Fibroblast of lung (primary cell): Measurements from ENCODE around the gene VAV1. TPM values are rescaled to one million over a fixed set of nuclear protein-coding genes. Genes with fewer than 3 reads are reported as not detected.

Source experiments
- DNase-seq, 2 donors: peaks; one replicate each; pipeline versions ENCODE4 v3.0.0 to v3.0.0-alpha.2; 2010; ENCODE audit warnings: low read depth in 2 of 2
- H2AFZ ChIP-seq: 2 replicates; pipeline ENCODE4 v1.5.1; 2012; ENCODE audit warnings: low read length, control low read depth, inconsistent platforms
- H3K27ac ChIP-seq: 2 replicates; pipeline ENCODE4 v1.5.1; 2011; ENCODE audit warnings: low read length, control low read depth; ENCODE audit not compliant: insufficient read depth
- H3K27me3 ChIP-seq: 2 replicates; pipeline ENCODE4 v1.5.1; 2011; ENCODE audit warnings: mild to moderate bottlenecking, low read length; ENCODE audit not compliant: control insufficient read depth, insufficient read depth
- H3K36me3 ChIP-seq: 2 replicates; pipeline ENCODE4 v1.5.1; 2011; ENCODE audit warnings: low read length; ENCODE audit not compliant: control insufficient read depth, insufficient read depth
- H3K4me1 ChIP-seq: 2 replicates; pipeline ENCODE4 v1.5.1; 2011; ENCODE audit warnings: low read length; ENCODE audit not compliant: control insufficient read depth, insufficient read depth; ENCODE audit errors: extremely low read depth
- H3K4me2 ChIP-seq: 2 replicates; pipeline ENCODE4 v1.5.1; 2011; ENCODE audit warnings: low read length, control low read depth; ENCODE audit not compliant: insufficient read depth; ENCODE audit errors: extremely low read depth
- H3K4me3 ChIP-seq, 4 experiments: fragments of 200-600 bp in 1 of 4; sonication (generic) in 1 of 4; replicated peaks in 1 of 4; 2 replicates each; pipeline ENCODE4 v1.5.1; 2011 to 2016; ENCODE audit warnings: low read length in 4 of 4, low read depth in 3 of 4, mild to moderate bottlenecking in 3 of 4, control low read depth in 2 of 4, inconsistent platforms in 1 of 4, mixed read lengths in 1 of 4; ENCODE audit not compliant: insufficient read depth in 1 of 4; ENCODE audit errors: control extremely low read depth in 1 of 4
- H3K79me2 ChIP-seq: 2 replicates; pipeline ENCODE4 v1.5.1; 2012; ENCODE audit warnings: mild to moderate bottlenecking, low read length, inconsistent platforms; ENCODE audit not compliant: control insufficient read depth, insufficient read depth
- H3K9ac ChIP-seq: 2 replicates; pipeline ENCODE4 v1.5.1; 2011; ENCODE audit warnings: mild to moderate bottlenecking, low read length, control low read depth; ENCODE audit not compliant: insufficient read depth
- H3K9me3 ChIP-seq: 2 replicates; pipeline ENCODE4 v1.5.1; 2012; ENCODE audit warnings: low read depth, low read length; ENCODE audit not compliant: control insufficient read depth, insufficient read depth
- H4K20me1 ChIP-seq: 2 replicates; pipeline ENCODE4 v1.5.1; 2011; ENCODE audit warnings: low read length; ENCODE audit not compliant: control insufficient read depth, insufficient read depth; ENCODE audit errors: extremely low read depth
- EZH2 ChIP-seq: IDR thresholded peaks from 2 replicates; pipeline ENCODE4 v1.5.1; 2012; ENCODE audit warnings: low read length, control low read depth, mild to moderate bottlenecking; ENCODE audit errors: missing control alignments
- polyA plus RNA-seq, 2 donors: library from polyadenylated mRNA; depleted of rRNA in 1 of 2; stranded (reverse) in 1 of 2; unstranded in 1 of 2; fragments of >200 nt; gene quantifications; 2 replicates each; pipeline ENCODE4 v1.2.1, GENCODE V29; 2011 to 2012; ENCODE audit warnings: missing spikeins in 1 of 2
- total RNA-seq: library from RNA; depleted of rRNA; stranded (reverse); fragments of >200 nt; gene quantifications from 2 replicates; pipeline ENCODE4 v1.2.1, GENCODE V29; 2014
- TF ChIP-seq, protein P1 (sequence below), 2 donors: IDR thresholded peaks in 1 of 2; conservative IDR thresholded peaks in 1 of 2; 1 replicate in 1 of 2; 2 replicates in 1 of 2; pipeline ENCODE4 v1.5.1; 2011 to 2012; ENCODE audit warnings: low read length in 2 of 2, control low read depth in 1 of 2, inconsistent platforms in 1 of 2, low read depth in 1 of 2, mild to moderate bottlenecking in 1 of 2

Gene VAV1
- total and polyA plus RNA-seq, 2 donors (not counting 1 experiment from before 2014, with no cell fraction given), result not detected

DNA sequence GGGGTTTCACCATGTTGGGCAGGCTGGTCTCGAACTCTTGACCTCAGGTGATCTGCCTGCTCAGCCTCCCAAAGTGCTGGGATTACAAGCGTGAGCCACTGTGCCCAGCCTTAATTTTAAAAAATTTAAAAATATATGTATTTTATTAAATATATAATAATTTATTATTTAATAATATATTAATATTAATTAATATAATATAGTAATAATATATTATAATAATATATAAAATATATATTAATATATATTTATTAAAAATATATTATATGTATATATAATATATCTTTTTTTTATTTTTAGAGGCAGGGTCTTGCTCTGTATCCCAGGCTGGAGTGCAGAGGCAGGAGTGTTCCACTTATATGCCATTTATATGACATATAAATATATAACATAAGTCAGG is 61.9 kb downstream of the VAV1 start:
- DNase-seq, result no peak
- Histone ChIP-seq H2AFZ (no peak overlapping the region), H3K4me3 (no peak overlapping the region), H3K9me3 (peaks cover 1% of the 10 kb centered on the region), H3K4me1 (no peaks in the 10 kb centered on the region), H3K79me2 (no peaks in the 10 kb centered on the region), H3K27me3 (no peaks in the 10 kb centered on the region), H3K4me2 (no peak overlapping the region), H4K20me1 (no peaks in the 10 kb centered on the region), H3K36me3 (no peaks in the 10 kb centered on the region), H3K9ac (no peak overlapping the region), H3K27ac (no peak overlapping the region)
- TF ChIP-seq, protein P1, sequence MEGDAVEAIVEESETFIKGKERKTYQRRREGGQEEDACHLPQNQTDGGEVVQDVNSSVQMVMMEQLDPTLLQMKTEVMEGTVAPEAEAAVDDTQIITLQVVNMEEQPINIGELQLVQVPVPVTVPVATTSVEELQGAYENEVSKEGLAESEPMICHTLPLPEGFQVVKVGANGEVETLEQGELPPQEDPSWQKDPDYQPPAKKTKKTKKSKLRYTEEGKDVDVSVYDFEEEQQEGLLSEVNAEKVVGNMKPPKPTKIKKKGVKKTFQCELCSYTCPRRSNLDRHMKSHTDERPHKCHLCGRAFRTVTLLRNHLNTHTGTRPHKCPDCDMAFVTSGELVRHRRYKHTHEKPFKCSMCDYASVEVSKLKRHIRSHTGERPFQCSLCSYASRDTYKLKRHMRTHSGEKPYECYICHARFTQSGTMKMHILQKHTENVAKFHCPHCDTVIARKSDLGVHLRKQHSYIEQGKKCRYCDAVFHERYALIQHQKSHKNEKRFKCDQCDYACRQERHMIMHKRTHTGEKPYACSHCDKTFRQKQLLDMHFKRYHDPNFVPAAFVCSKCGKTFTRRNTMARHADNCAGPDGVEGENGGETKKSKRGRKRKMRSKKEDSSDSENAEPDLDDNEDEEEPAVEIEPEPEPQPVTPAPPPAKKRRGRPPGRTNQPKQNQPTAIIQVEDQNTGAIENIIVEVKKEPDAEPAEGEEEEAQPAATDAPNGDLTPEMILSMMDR (conservative IDR thresholded peaks at IDR 0.05 in 1 of 2, IDR thresholded peaks at IDR 0.05 in 1 of 2; ENCODE audit: low read depth in 1 of 2, low read length in 2 of 2), result no peak
- no peak for TF ChIP-seq EZH2

DNA sequence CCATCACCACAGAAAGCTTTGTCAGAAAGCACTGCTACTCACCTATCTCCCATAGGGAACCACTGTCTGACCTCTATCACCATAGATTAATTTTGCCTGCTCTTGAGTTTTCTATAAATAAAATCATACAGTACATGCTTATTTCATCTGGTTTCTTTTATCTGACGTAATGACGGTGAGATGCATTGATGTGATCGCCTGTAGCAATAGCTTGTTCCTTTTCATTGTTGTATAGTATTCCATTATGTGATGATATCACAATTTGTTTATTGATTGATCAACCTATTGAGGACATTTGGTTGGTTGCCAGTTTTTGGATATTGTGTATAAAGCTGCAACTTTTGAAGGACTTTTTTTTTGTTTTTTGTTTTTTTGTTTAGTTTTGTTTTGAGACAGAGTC is 63.0 kb downstream of the VAV1 start:
- no peaks in the 10 kb centered on the region for H3K4me1 ChIP-seq
- no peak overlapping the region for H3K9ac ChIP-seq
- TF ChIP-seq, protein P1 (conservative IDR thresholded peaks at IDR 0.05 in 1 of 2, IDR thresholded peaks at IDR 0.05 in 1 of 2; ENCODE audit: low read depth in 1 of 2, low read length in 2 of 2), result no peak
- no peak for TF ChIP-seq EZH2
- no peak overlapping the region for H3K27ac ChIP-seq
- no peak overlapping the region for H3K4me2 ChIP-seq
- no peaks in the 10 kb centered on the region for H4K20me1 ChIP-seq
- no peaks in the 10 kb centered on the region for H3K79me2 ChIP-seq
- DNase-seq, result no peak
- H3K9me3 ChIP-seq, result no peaks in the 10 kb centered on the region
- no peak overlapping the region for H2AFZ ChIP-seq
- H3K4me3 ChIP-seq, result no peak overlapping the region
- no peaks in the 10 kb centered on the region for H3K36me3 ChIP-seq
- no peaks in the 10 kb centered on the region for H3K27me3 ChIP-seq

DNA sequence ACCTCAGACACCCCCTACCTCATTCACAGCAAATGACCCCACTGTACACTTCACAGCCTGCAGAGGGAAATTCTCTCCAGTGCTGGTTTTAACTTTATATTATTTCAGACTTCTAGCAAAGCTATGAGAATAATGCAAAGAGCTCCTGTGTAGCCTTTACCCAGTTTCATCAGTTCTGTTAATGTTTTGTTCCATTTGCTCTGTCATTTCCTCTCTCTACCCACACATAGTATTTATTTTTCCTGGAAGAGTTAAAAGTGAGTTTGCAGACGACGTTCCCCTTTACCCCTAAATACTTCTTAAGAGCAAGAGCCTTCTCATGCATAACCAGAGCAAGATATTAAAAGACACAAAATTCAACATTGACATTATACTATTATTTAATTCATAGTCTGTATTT is 65.0 kb downstream of the VAV1 start:
- Histone ChIP-seq H3K27ac (no peak overlapping the region), H3K9ac (no peak overlapping the region), H3K4me2 (no peak overlapping the region), H3K4me3 (no peak overlapping the region), H3K27me3 (no peaks in the 10 kb centered on the region), H4K20me1 (no peaks in the 10 kb centered on the region), H3K79me2 (no peaks in the 10 kb centered on the region), H2AFZ (no peak overlapping the region), H3K4me1 (no peaks in the 10 kb centered on the region), H3K9me3 (no peaks in the 10 kb centered on the region), H3K36me3 (no peaks in the 10 kb centered on the region)
- TF ChIP-seq EZH2, result no peak
- TF ChIP-seq, protein P1 (conservative IDR thresholded peaks at IDR 0.05 in 1 of 2, IDR thresholded peaks at IDR 0.05 in 1 of 2; ENCODE audit: low read depth in 1 of 2, low read length in 2 of 2), result no peak
- no peak for DNase-seq
